RWPE2 (cell line): ENCODE results near the gene EHBP1.

Source experiments
- ATAC-seq: fragments of 200-7000 bp; cut with Tn5 transposase; 3 replicates; pipeline ENCODE4 v1.9.1; 2021; ENCODE audit warnings: low read depth
- DNase-seq: peaks from one replicate; pipeline ENCODE4 v3.0.0-alpha.2; 2020; ENCODE audit warnings: low spot score
- H3K27ac ChIP-seq: fragments of 450-650 bp; 2 replicates; pipeline ENCODE4 v1.5.1; 2017; ENCODE audit warnings: mild to moderate bottlenecking; ENCODE audit not compliant: poor library complexity, severe bottlenecking
- H3K27me3 ChIP-seq: fragments of 250-450 bp; sonication (Bioruptor Pico); 2 replicates; pipeline ENCODE4 v1.5.1; 2021; ENCODE audit warnings: mild to moderate bottlenecking, moderate library complexity; ENCODE audit not compliant: insufficient read depth, poor library complexity, severe bottlenecking
- H3K36me3 ChIP-seq: fragments of 250-450 bp; sonication (Bioruptor Pico); 2 replicates; pipeline ENCODE4 v1.5.1; 2020; ENCODE audit warnings: low read depth, mild to moderate bottlenecking, moderate library complexity
- H3K4me1 ChIP-seq: fragments of 250-450 bp; sonication (Bioruptor Pico); 2 replicates; pipeline ENCODE4 v1.5.1; 2021; ENCODE audit warnings: mild to moderate bottlenecking, moderate library complexity; ENCODE audit not compliant: insufficient read depth, poor library complexity, severe bottlenecking
- H3K4me3 ChIP-seq: fragments of 250-450 bp; sonication (Bioruptor Pico); 2 replicates; pipeline ENCODE4 v1.5.1; 2021; ENCODE audit warnings: mild to moderate bottlenecking, moderate library complexity; ENCODE audit not compliant: severe bottlenecking
- H3K9me3 ChIP-seq: fragments of 250-450 bp; sonication (Bioruptor Pico); 2 replicates; pipeline ENCODE4 v1.5.1; 2021; ENCODE audit warnings: mild to moderate bottlenecking, moderate library complexity; ENCODE audit not compliant: severe bottlenecking
- TF ChIP-seq, protein P1 (sequence below): fragments of 450-650 bp; IDR thresholded peaks from one replicate; pipeline ENCODE4 v1.5.1; 2017; ENCODE audit warnings: mild to moderate bottlenecking, moderate library complexity; ENCODE audit not compliant: poor library complexity, severe bottlenecking

EHBP1 gene

DNA sequence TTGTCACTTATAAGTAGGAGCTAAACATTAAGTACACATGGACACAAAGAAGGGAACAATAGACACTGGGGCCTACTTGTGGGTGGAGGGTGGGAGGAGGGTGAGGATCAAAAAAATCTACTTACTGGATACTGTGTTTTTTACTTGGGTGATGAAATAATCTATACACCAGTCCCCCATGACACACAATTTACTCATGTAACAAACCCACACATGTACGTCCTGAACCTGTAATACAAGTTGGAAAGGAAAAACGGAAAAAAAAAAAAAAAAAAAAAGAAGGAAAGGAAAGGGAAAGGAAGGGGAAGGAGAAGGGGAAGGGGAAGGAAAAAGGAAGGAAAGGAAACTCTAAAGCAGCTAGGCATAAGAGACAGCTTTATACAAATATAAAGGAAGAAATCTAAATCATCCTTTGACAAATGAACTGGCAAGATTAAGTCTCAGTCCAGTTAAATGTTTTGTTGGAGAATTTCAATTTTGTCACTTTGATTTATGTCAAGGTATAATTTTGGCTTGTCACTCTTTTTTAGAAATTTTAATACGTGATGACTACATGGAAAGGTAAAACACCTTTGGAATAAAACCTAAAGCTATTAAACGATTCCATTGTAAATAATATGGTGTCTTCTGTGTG lies 175.8 kb downstream of the EHBP1 start:
- H3K27ac ChIP-seq: no peak overlapping the region
- no peaks in the 10 kb centered on the region for H3K4me1 ChIP-seq
- no peak overlapping the region for H3K4me3 ChIP-seq
- H3K36me3 ChIP-seq: peaks cover 78% of the 10 kb centered on the region
- H3K9me3 ChIP-seq: no peaks in the 10 kb centered on the region
- DNase-seq (no peak), ATAC-seq (no peak)
- H3K27me3 ChIP-seq: no peaks in the 10 kb centered on the region
- TF ChIP-seq, protein P1, sequence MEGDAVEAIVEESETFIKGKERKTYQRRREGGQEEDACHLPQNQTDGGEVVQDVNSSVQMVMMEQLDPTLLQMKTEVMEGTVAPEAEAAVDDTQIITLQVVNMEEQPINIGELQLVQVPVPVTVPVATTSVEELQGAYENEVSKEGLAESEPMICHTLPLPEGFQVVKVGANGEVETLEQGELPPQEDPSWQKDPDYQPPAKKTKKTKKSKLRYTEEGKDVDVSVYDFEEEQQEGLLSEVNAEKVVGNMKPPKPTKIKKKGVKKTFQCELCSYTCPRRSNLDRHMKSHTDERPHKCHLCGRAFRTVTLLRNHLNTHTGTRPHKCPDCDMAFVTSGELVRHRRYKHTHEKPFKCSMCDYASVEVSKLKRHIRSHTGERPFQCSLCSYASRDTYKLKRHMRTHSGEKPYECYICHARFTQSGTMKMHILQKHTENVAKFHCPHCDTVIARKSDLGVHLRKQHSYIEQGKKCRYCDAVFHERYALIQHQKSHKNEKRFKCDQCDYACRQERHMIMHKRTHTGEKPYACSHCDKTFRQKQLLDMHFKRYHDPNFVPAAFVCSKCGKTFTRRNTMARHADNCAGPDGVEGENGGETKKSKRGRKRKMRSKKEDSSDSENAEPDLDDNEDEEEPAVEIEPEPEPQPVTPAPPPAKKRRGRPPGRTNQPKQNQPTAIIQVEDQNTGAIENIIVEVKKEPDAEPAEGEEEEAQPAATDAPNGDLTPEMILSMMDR: no peak

DNA sequence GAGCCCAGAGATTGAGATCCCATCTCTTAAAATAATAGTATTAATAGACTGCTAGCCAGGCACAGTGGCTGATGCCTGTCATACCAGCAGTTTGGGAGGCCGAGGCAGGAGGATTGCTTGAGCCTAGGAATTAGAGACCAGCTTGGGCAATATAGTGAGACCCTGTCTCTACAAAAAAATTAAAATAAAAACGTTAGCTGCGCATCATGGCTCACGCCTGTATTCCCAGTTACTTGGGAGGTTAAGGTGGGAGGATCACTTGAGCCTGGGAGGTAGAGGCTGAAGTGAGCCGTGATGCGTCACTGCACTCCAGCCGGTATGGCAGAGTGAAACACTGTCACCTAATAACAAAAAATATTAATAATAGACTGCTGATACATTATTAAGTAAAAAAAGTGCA lies 178.1 kb downstream of the EHBP1 start:
- peaks cover 55% of the 10 kb centered on the region for H3K36me3 ChIP-seq
- ATAC-seq (no peak), DNase-seq (no peak)
- H3K4me1 ChIP-seq: no peaks in the 10 kb centered on the region
- H3K9me3 ChIP-seq: no peaks in the 10 kb centered on the region
- no peak overlapping the region for H3K27ac ChIP-seq
- no peak overlapping the region for H3K4me3 ChIP-seq
- TF ChIP-seq, protein P1: no peak
- no peaks in the 10 kb centered on the region for H3K27me3 ChIP-seq

DNA sequence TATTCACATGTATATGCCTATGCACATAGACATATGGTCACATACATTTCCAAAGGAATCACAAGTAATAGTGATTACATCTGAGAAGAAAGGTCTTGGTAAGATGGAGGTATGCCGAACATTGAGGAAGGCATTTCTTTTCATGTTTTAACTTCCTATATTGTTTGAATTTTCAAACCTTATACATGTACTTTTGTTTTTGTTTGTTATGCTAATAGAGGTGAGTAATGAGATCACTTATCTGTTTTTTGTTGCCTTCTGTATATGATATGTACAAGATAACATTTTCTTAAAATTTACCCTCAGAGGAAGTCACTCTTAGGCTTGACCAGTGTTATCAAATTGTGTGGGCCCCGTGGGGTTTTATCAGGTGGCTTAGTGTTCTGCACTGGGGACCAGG lies 178.6 kb downstream of the EHBP1 start:
- H3K4me1 ChIP-seq: no peaks in the 10 kb centered on the region
- H3K4me3 ChIP-seq: no peak overlapping the region
- H3K36me3 ChIP-seq: peaks cover 51% of the 10 kb centered on the region
- no peaks in the 10 kb centered on the region for H3K27me3 ChIP-seq
- no peaks in the 10 kb centered on the region for H3K9me3 ChIP-seq
- TF ChIP-seq, protein P1: no peak
- H3K27ac ChIP-seq: no peak overlapping the region
- DNase-seq (no peak), ATAC-seq (no peak)

DNA sequence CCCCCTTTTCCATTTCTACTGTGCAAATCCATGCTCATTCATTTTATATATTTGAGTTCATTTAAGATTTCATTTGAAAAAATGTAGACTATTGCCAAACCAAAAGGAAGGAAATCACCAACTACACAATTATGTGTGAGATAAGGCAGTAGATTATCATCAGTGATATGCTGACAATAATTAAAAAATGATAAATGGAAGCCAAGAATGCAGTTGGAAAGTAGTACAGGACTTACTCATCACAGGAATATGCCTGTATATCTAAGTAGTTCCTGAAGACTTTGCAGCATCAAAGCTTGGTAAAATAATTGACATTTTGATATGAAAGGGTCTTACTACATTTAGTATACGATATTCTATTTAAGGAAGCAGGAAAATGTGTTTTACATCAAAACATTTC lies 179.0 kb downstream of the EHBP1 start:
- Histone ChIP-seq H3K4me3 (no peak overlapping the region), H3K27me3 (no peaks in the 10 kb centered on the region), H3K36me3 (peaks cover 48% of the 10 kb centered on the region), H3K27ac (no peak overlapping the region), H3K4me1 (no peaks in the 10 kb centered on the region), H3K9me3 (no peaks in the 10 kb centered on the region)
- DNase-seq: no peak
- ATAC-seq: no peak
- TF ChIP-seq, protein P1: no peak

DNA sequence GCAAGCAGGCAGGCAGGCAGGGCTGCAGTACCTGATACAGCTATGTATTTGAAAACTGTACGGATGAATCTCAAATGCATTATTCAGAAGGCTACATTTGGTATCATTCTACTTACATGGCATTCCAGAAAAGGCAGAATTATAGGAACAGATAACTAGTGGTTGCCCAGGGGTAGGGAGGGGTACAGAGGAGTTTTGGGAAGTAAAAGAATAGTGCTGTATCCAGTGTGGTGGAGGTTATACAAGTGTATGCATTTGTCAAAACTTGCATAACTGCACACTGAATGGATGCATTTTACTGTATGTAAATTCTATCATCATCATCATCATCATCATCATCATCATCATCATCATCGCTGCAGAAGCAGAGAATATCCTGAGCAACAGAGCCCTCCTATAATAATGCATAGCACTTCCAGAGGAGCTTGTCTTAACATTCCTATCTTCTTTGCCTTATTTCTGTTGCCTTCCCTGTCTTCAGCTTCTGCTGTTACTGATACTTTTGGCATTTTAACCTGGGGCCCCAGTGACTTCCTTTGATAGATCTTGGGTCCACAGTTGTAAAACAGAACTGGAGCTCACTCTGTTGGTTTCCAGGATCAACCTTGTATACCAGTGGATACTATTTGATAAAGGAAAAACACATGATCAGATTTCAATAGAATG lies 189.6 kb downstream of the EHBP1 start:
- no peak overlapping the region for H3K27ac ChIP-seq
- ATAC-seq (no peak), DNase-seq (no peak)
- no peaks in the 10 kb centered on the region for H3K27me3 ChIP-seq
- peaks cover 16% of the 10 kb centered on the region for H3K36me3 ChIP-seq
- H3K9me3 ChIP-seq: no peaks in the 10 kb centered on the region
- TF ChIP-seq, protein P1: no peak
- no peaks in the 10 kb centered on the region for H3K4me1 ChIP-seq
- no peak overlapping the region for H3K4me3 ChIP-seq
